ENCODE results near the gene MEGF11. TPM values are rescaled to one million over a fixed set of nuclear protein-coding genes. Genes with fewer than 3 reads are reported as not detected.

The MEGF11 gene
- total RNA-seq, 2 donors from 2014 or later: not detected

GRCh38 chr15:66078196-66078928, 175.2 kb downstream of the MEGF11 start:
- no peak for DNase-seq
- no peaks in the 10 kb centered on the region for H3K36me3 ChIP-seq
- no peak overlapping the region for H3K4me3 ChIP-seq
- H3K9ac ChIP-seq (ENCODE audit: low read depth in 2 of 2, low read length in 2 of 2): no peak overlapping the region
- no peaks in the 10 kb centered on the region for H3K4me1 ChIP-seq
- no peaks in the 10 kb centered on the region for H3K27me3 ChIP-seq
- H3K27ac ChIP-seq: no peak overlapping the region
- intact Hi-C loops (cut with DNase I): no loop called here
- TF ChIP-seq CTCF (IDR thresholded peaks at IDR 0.05): no peak
- H3K9me3 ChIP-seq: no peaks in the 10 kb centered on the region

- no peaks in the 10 kb centered on the region for H3K4me1 ChIP-seq
- DNase-seq: no peak
- TF ChIP-seq CTCF (IDR thresholded peaks at IDR 0.05): no peak
- H3K27ac ChIP-seq: no peak overlapping the region
- no peaks in the 10 kb centered on the region for H3K27me3 ChIP-seq
- intact Hi-C loops (cut with DNase I): no loop called here
- H3K4me3 ChIP-seq: no peak overlapping the region
- H3K9me3 ChIP-seq: no peaks in the 10 kb centered on the region
- H3K36me3 ChIP-seq: no peaks in the 10 kb centered on the region
- H3K9ac ChIP-seq (ENCODE audit: low read depth in 2 of 2, low read length in 2 of 2): no peak overlapping the region
Measured at GRCh38 chr15:66077320-66077663, 176.3 kb downstream of the MEGF11 start.

GRCh38 chr15:66076591-66077319, 176.8 kb downstream of the MEGF11 start:
- no peaks in the 10 kb centered on the region for H3K36me3 ChIP-seq
- H3K27me3 ChIP-seq: no peaks in the 10 kb centered on the region
- no peak overlapping the region for H3K27ac ChIP-seq
- no peak overlapping the region for H3K4me3 ChIP-seq
- no peak overlapping the region for H3K9ac ChIP-seq (ENCODE audit: low read depth in 2 of 2, low read length in 2 of 2)
- DNase-seq: no peak
- no peak for TF ChIP-seq CTCF (IDR thresholded peaks at IDR 0.05)
- H3K4me1 ChIP-seq: no peaks in the 10 kb centered on the region
- no peaks in the 10 kb centered on the region for H3K9me3 ChIP-seq
- intact Hi-C loops (cut with DNase I): no loop called here

GRCh38 chr15:66075947-66076346, 177.6 kb downstream of the MEGF11 start:
- Histone ChIP-seq H3K9me3 (no peaks in the 10 kb centered on the region), H3K4me1 (no peaks in the 10 kb centered on the region), H3K27me3 (no peaks in the 10 kb centered on the region), H3K36me3 (no peaks in the 10 kb centered on the region), H3K9ac (ENCODE audit: low read depth in 2 of 2, low read length in 2 of 2) (no peak overlapping the region), H3K27ac (no peak overlapping the region), H3K4me3 (no peak overlapping the region)
- no peak for TF ChIP-seq CTCF (IDR thresholded peaks at IDR 0.05)
- DNase-seq: no peak
- intact Hi-C loops (cut with DNase I): no loop called here

- no peak overlapping the region for H3K9ac ChIP-seq (ENCODE audit: low read depth in 2 of 2, low read length in 2 of 2)
- no peaks in the 10 kb centered on the region for H3K27me3 ChIP-seq
- no peaks in the 10 kb centered on the region for H3K4me1 ChIP-seq
- no peaks in the 10 kb centered on the region for H3K9me3 ChIP-seq
- no peak overlapping the region for H3K4me3 ChIP-seq
- no peak for TF ChIP-seq CTCF (IDR thresholded peaks at IDR 0.05)
- no peak for DNase-seq
- H3K36me3 ChIP-seq: no peaks in the 10 kb centered on the region
- no peak overlapping the region for H3K27ac ChIP-seq
- intact Hi-C loops (cut with DNase I): no loop called here
Measured at GRCh38 chr15:66072616-66073361, 180.8 kb downstream of the MEGF11 start.
